WTC11 (cell line): ENCODE results near the gene KCNT1. TPM values are rescaled to one million over a fixed set of nuclear protein-coding genes. Genes with fewer than 3 reads are reported as not detected.
A peak's percentile ranks its signal among the peaks of the same experiment; 100 is the strongest.

ENCODE experiments used
- ATAC-seq: fragments of 200-7000 bp; cut with Tn5 transposase; 2 replicates; pipeline ENCODE4 v1.10.0; 2021; ENCODE audit warnings: mild to moderate bottlenecking, moderate library complexity
- CTCF ChIA-PET: fragments of 300-600 bp; sonication (Branson Sonifier 250); formaldehyde crosslinking; loops from one replicate; lab custom pipeline; 2021; ENCODE audit warnings: antibody characterized with exemption; lab: Charles Lee
- POLR2A ChIA-PET: fragments of 350-600 bp; sonication (Branson Sonifier 250); formaldehyde crosslinking; loops from one replicate; lab custom pipeline; 2021; ENCODE audit warnings: antibody characterized with exemption; lab: Charles Lee
- DNase-seq: peaks from one replicate; pipeline ENCODE4 v3.0.0; 2021; ENCODE audit warnings: low spot score
- H3K27ac Mint-ChIP-seq: 2 replicates; pipeline ENCODE4 v1.8.0; 2021; ENCODE audit warnings: mixed read lengths
- H3K27me3 Mint-ChIP-seq: 2 replicates; pipeline ENCODE4 v1.8.0; 2021; ENCODE audit warnings: low read depth, mild to moderate bottlenecking, moderate library complexity, mixed read lengths
- H3K36me3 Mint-ChIP-seq: 2 replicates; pipeline ENCODE4 v1.8.0; 2021; ENCODE audit warnings: mixed read lengths
- H3K4me1 Mint-ChIP-seq: 2 replicates; pipeline ENCODE4 v1.8.0; 2022; ENCODE audit warnings: mixed read lengths
- H3K4me3 Mint-ChIP-seq: 2 replicates; pipeline ENCODE4 v1.8.0; 2021; ENCODE audit warnings: mild to moderate bottlenecking, moderate library complexity, mixed read lengths
- H3K9me3 Mint-ChIP-seq: 2 replicates; pipeline ENCODE4 v1.8.0; 2021; ENCODE audit warnings: mixed read lengths
- CBFB ChIP-seq: sonication (generic); formaldehyde crosslinking; IDR thresholded peaks from 2 replicates; pipeline ENCODE4 v1.8.1; 2022; ENCODE audit warnings: mild to moderate bottlenecking, low read depth, missing genetic modification reagents
- CDX4 ChIP-seq: fragments of 250-450 bp; sonication (Bioruptor Pico); IDR thresholded peaks from 2 replicates; pipeline ENCODE4 v1.9.0; 2021; ENCODE audit warnings: moderate library complexity, mild to moderate bottlenecking, inconsistent platforms, borderline replicate concordance
- HMGA2 ChIP-seq: fragments of 250-450 bp; sonication (Bioruptor Pico); IDR thresholded peaks from 2 replicates; pipeline ENCODE4 v1.4.0; 2021; ENCODE audit warnings: mild to moderate bottlenecking, moderate library complexity
- KAT7 ChIP-seq: sonication (generic); formaldehyde crosslinking; IDR thresholded peaks from 2 replicates; pipeline ENCODE4 v1.8.1; 2023; ENCODE audit warnings: missing genetic modification reagents, mild to moderate bottlenecking, borderline replicate concordance
- MLX ChIP-seq: sonication (generic); formaldehyde crosslinking; IDR thresholded peaks from 2 replicates; pipeline ENCODE4 v1.8.1; 2023; ENCODE audit warnings: mild to moderate bottlenecking, missing genetic modification reagents, moderate library complexity
- NFATC4 ChIP-seq: fragments of 250-450 bp; sonication (Bioruptor Pico); IDR thresholded peaks from 2 replicates; pipeline ENCODE4 v1.9.0; 2021; ENCODE audit warnings: mild to moderate bottlenecking
- NFE2L1 ChIP-seq: sonication (generic); formaldehyde crosslinking; IDR thresholded peaks from 2 replicates; pipeline ENCODE4 v1.8.1; 2023; ENCODE audit warnings: missing genetic modification reagents
- NR2C2 ChIP-seq: sonication (generic); formaldehyde crosslinking; IDR thresholded peaks from 2 replicates; pipeline ENCODE4 v1.8.0; 2022; ENCODE audit warnings: mild to moderate bottlenecking, missing genetic modification reagents
- NR3C1 ChIP-seq: sonication (generic); formaldehyde crosslinking; conservative IDR thresholded peaks from 2 replicates; pipeline ENCODE4 v1.8.1; 2023; ENCODE audit warnings: low read depth, mild to moderate bottlenecking, missing genetic modification reagents
- PREB ChIP-seq: sonication (generic); formaldehyde crosslinking; IDR thresholded peaks from 2 replicates; pipeline ENCODE4 v1.8.1; 2022; ENCODE audit warnings: mild to moderate bottlenecking, missing genetic modification reagents, moderate library complexity, borderline replicate concordance
- SMAD3 ChIP-seq: sonication (generic); formaldehyde crosslinking; IDR thresholded peaks from 2 replicates; pipeline ENCODE4 v1.8.0; 2022; ENCODE audit warnings: missing genetic modification reagents, mild to moderate bottlenecking, borderline replicate concordance
- SOX15 ChIP-seq: fragments of 250-450 bp; sonication (Bioruptor Pico); IDR thresholded peaks from 2 replicates; pipeline ENCODE4 v1.9.0; 2021; ENCODE audit warnings: mild to moderate bottlenecking
- SP1 ChIP-seq: sonication (generic); formaldehyde crosslinking; conservative IDR thresholded peaks from 2 replicates; pipeline ENCODE4 v1.8.1; 2022; ENCODE audit warnings: missing genetic modification reagents
- TEAD1 ChIP-seq: sonication (generic); formaldehyde crosslinking; IDR thresholded peaks from 2 replicates; pipeline ENCODE4 v1.8.0; 2022; ENCODE audit warnings: mild to moderate bottlenecking, missing genetic modification reagents
- ZNF138 ChIP-seq: sonication (generic); formaldehyde crosslinking; conservative IDR thresholded peaks from 2 replicates; pipeline ENCODE4 v1.8.1; 2022; ENCODE audit warnings: mild to moderate bottlenecking, moderate library complexity, missing genetic modification reagents
- ZNF219 ChIP-seq: sonication (generic); formaldehyde crosslinking; IDR thresholded peaks from 2 replicates; pipeline ENCODE4 v1.8.0; 2023; ENCODE audit warnings: missing genetic modification reagents, mild to moderate bottlenecking, borderline replicate concordance
- ZNF232 ChIP-seq: sonication (generic); formaldehyde crosslinking; IDR thresholded peaks from 2 replicates; pipeline ENCODE4 v1.8.0; 2022; ENCODE audit warnings: mild to moderate bottlenecking, missing genetic modification reagents
- ZNF263 ChIP-seq: sonication (generic); formaldehyde crosslinking; IDR thresholded peaks from 2 replicates; pipeline ENCODE4 v1.8.1; 2022; ENCODE audit warnings: low read depth, mild to moderate bottlenecking, moderate library complexity, missing genetic modification reagents
- ZNF317 ChIP-seq: sonication (generic); formaldehyde crosslinking; IDR thresholded peaks from 2 replicates; pipeline ENCODE4 v1.8.1; 2023; ENCODE audit warnings: low read depth, mild to moderate bottlenecking, moderate library complexity, missing genetic modification reagents, borderline replicate concordance
- ZNF423 ChIP-seq: fragments of 250-450 bp; sonication (Bioruptor Pico); IDR thresholded peaks from 2 replicates; pipeline ENCODE4 v2.1.2; 2022; ENCODE audit warnings: mild to moderate bottlenecking, moderate library complexity
- total RNA-seq: library from RNA; stranded (reverse); gene quantifications from 3 replicates; pipeline ENCODE4 v1.2.3, GENCODE V29; 2021
- TF ChIP-seq, protein P1 (sequence below): sonication (generic); formaldehyde crosslinking; IDR thresholded peaks from 2 replicates; pipeline ENCODE4 v1.8.0; 2023; ENCODE audit warnings: missing genetic modification reagents, mild to moderate bottlenecking, borderline replicate concordance
- TF ChIP-seq, protein P2 (sequence below): fragments of 250-450 bp; sonication (Bioruptor Pico); conservative IDR thresholded peaks from 2 replicates; pipeline ENCODE4 v1.9.0; 2021; ENCODE audit warnings: mild to moderate bottlenecking

Gene KCNT1
- total RNA-seq, 1 experiment from 2014 or later: 0.13 TPM

- TF ChIP-seq, protein P1, sequence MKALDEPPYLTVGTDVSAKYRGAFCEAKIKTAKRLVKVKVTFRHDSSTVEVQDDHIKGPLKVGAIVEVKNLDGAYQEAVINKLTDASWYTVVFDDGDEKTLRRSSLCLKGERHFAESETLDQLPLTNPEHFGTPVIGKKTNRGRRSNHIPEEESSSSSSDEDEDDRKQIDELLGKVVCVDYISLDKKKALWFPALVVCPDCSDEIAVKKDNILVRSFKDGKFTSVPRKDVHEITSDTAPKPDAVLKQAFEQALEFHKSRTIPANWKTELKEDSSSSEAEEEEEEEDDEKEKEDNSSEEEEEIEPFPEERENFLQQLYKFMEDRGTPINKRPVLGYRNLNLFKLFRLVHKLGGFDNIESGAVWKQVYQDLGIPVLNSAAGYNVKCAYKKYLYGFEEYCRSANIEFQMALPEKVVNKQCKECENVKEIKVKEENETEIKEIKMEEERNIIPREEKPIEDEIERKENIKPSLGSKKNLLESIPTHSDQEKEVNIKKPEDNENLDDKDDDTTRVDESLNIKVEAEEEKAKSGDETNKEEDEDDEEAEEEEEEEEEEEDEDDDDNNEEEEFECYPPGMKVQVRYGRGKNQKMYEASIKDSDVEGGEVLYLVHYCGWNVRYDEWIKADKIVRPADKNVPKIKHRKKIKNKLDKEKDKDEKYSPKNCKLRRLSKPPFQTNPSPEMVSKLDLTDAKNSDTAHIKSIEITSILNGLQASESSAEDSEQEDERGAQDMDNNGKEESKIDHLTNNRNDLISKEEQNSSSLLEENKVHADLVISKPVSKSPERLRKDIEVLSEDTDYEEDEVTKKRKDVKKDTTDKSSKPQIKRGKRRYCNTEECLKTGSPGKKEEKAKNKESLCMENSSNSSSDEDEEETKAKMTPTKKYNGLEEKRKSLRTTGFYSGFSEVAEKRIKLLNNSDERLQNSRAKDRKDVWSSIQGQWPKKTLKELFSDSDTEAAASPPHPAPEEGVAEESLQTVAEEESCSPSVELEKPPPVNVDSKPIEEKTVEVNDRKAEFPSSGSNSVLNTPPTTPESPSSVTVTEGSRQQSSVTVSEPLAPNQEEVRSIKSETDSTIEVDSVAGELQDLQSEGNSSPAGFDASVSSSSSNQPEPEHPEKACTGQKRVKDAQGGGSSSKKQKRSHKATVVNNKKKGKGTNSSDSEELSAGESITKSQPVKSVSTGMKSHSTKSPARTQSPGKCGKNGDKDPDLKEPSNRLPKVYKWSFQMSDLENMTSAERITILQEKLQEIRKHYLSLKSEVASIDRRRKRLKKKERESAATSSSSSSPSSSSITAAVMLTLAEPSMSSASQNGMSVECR (CRISPR knock-in tag): no peak
- no peak for TF ChIP-seq ZNF263
Measured at GRCh38 chr9:135687216-135687615, 14.8 kb upstream of the KCNT1 start (continued).

- no peaks in the 10 kb centered on the region for H3K9me3 Mint-ChIP-seq
- TF ChIP-seq ZNF219 (CRISPR knock-in tag): no peak
- TF ChIP-seq SOX15: no peak
- TF ChIP-seq, protein P2, sequence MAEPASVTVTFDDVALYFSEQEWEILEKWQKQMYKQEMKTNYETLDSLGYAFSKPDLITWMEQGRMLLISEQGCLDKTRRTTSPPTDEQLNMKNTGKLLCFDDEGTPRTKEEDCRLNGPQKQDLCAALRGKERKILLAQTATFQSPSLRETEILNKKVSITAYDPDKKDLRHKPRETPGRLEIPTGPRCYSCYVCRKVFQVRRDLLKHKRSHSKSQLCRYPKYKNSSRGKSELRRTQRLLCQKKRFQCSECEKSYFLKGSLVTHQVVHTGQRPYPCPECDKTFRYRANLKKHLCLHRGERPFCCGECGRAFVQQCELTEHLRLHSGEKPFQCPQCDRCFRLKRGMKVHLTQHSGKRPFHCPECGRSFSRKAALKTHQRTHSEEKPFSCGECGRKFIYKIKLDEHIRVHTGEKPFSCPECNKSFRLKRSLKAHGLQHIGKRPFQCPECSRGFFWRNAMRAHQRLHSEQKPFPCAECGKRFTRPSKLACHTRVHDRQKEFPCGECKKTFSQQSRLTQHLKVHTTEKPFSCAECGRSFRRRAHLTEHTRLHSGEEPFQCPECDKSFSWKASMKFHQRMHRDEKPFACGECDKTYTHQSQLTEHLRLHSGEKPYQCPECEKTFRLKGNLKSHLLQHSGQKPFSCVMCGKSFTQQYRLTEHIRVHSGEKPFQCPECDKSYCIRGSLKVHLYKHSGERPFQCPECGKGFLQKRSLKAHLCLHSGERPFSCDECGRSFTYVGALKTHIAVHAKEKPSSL: no peak
- TF ChIP-seq SP1 (CRISPR knock-in tag): no peak
- TF ChIP-seq ZNF232 (CRISPR knock-in tag): no peak
- TF ChIP-seq MLX: no peak
- TF ChIP-seq KAT7 (CRISPR knock-in tag): no peak
- TF ChIP-seq NFATC4: no peak
- TF ChIP-seq NR2C2 (CRISPR knock-in tag): no peak
- TF ChIP-seq ZNF138 (CRISPR knock-in tag): no peak
- no peak for TF ChIP-seq NFE2L1 (CRISPR knock-in tag)
- TF ChIP-seq CDX4 (CRISPR knock-in tag): no peak
- TF ChIP-seq, all 79 proteins: peak for 0
- Mint-ChIP-seq H3K4me1 (no peaks in the 10 kb centered on the region), H3K4me3 (no peak overlapping the region), H3K27ac (no peak overlapping the region), H3K27me3 (no peaks in the 10 kb centered on the region), H3K36me3 (no peaks in the 10 kb centered on the region)
- DNase-seq (no peak), ATAC-seq (no peak)
- CTCF ChIA-PET: no interaction called here
- POLR2A ChIA-PET: no interaction called here
Measured at GRCh38 chr9:135689011-135689410, 13.0 kb upstream of the KCNT1 start.

- CTCF ChIA-PET: interaction anchor here (1.5 kb wide), 1 partner anchor 13 kb away, joined by 3 read pairs; no protein-coding TSS in a partner anchor
- Mint-ChIP-seq H3K27ac (peak overlapping the region; percentile 31; the same call in 1 of the 2 replicates), H3K9me3 (no peaks in the 10 kb centered on the region), H3K4me1 (no peaks in the 10 kb centered on the region), H3K4me3 (no peak overlapping the region), H3K36me3 (no peaks in the 10 kb centered on the region), H3K27me3 (no peaks in the 10 kb centered on the region)
- DNase-seq: no peak
- ATAC-seq: no peak
- TF ChIP-seq CBFB (no peak), NR3C1 (CRISPR knock-in tag) (no peak), ZNF317 (CRISPR knock-in tag) (no peak), ZNF423 (no peak), SOX15 (no peak), PREB (no peak), TEAD1 (CRISPR knock-in tag) (no peak), SMAD3 (no peak), HMGA2 (CRISPR knock-in tag) (no peak)
- POLR2A ChIA-PET: no interaction called here
Measured at GRCh38 chr9:135690836-135691570, 11.0 kb upstream of the KCNT1 start.
